SU-DHL-6 (cell line): Measurements from ENCODE around the gene PDE1C.

Source experiments
- H2AFZ ChIP-seq: fragments of 200-600 bp; sonication (generic); 2 replicates; pipeline ENCODE4 v1.6.1; 2014; ENCODE audit warnings: low read depth, mild to moderate bottlenecking, moderate library complexity, mixed read lengths, antibody characterized with exemption, low read length; ENCODE audit not compliant: severe bottlenecking
- H3F3A ChIP-seq: fragments of 200-600 bp; shearing (Covaris generic); 2 replicates; pipeline ENCODE4 v1.6.0; 2016; ENCODE audit warnings: antibody characterized with exemption, mild to moderate bottlenecking; ENCODE audit not compliant: insufficient read depth
- H3K27ac ChIP-seq: fragments of 200-600 bp; sonication (generic); 2 replicates; pipeline ENCODE4 v1.5.1; 2016; ENCODE audit warnings: low read depth, mild to moderate bottlenecking, low read length, moderate library complexity, mixed read lengths
- H3K27me3 ChIP-seq: fragments of 200-600 bp; sonication (generic), shearing (Covaris generic); 2 replicates; pipeline ENCODE4 v1.6.0; 2014; ENCODE audit warnings: mild to moderate bottlenecking, low read length
- H3K36me3 ChIP-seq: fragments of 200-600 bp; sonication (generic); 2 replicates; pipeline ENCODE4 v1.6.1; 2014; ENCODE audit warnings: mild to moderate bottlenecking, low read length, mixed read lengths
- H3K4me2 ChIP-seq: fragments of 300-600, 200-600 bp; shearing (Covaris generic), sonication (generic); 2 replicates; pipeline ENCODE4 v1.6.0; 2014; ENCODE audit warnings: low read length, low read depth, mild to moderate bottlenecking; ENCODE audit not compliant: poor library complexity, severe bottlenecking
- H3K4me3 ChIP-seq: fragments of 200-600 bp; sonication (generic); 2 replicates; pipeline ENCODE4 v1.5.1; 2014; ENCODE audit warnings: antibody characterized with exemption, low read length, mild to moderate bottlenecking, mixed read lengths; ENCODE audit not compliant: insufficient read depth, poor library complexity, severe bottlenecking
- H3K79me2 ChIP-seq: fragments of 200-600 bp; sonication (generic); 2 replicates; pipeline ENCODE4 v1.6.1; 2014; ENCODE audit warnings: mild to moderate bottlenecking, low read length, moderate library complexity; ENCODE audit not compliant: insufficient read depth
- H3K9ac ChIP-seq: fragments of 200-600 bp; sonication (generic); 2 replicates; pipeline ENCODE4 v1.7.0; 2014; ENCODE audit warnings: mild to moderate bottlenecking, low read length
- H3K9me2 ChIP-seq: fragments of 200-600 bp; sonication (generic); replicated peaks from 2 replicates; pipeline ENCODE4 v1.6.1; 2014; ENCODE audit warnings: low read length; ENCODE audit not compliant: insufficient read depth
- H3K9me3 ChIP-seq: fragments of 200-600 bp; sonication (generic); 2 replicates; pipeline ENCODE4 v1.6.1; 2014; ENCODE audit warnings: low read length, mixed read lengths; ENCODE audit not compliant: insufficient read depth
- H4K20me1 ChIP-seq: fragments of 200-600 bp; sonication (generic); 2 replicates; pipeline ENCODE4 v1.6.1; 2014; ENCODE audit warnings: low read depth, mild to moderate bottlenecking, antibody characterized with exemption, low read length, moderate library complexity, mixed read lengths
- CTCF ChIP-seq: fragments of 200-600 bp; sonication (generic); IDR thresholded peaks from one replicate; pipeline ENCODE4 v1.5.1; 2017; ENCODE audit warnings: antibody characterized with exemption, mild to moderate bottlenecking, low read length, moderate library complexity; ENCODE audit not compliant: insufficient read depth, poor library complexity, severe bottlenecking
- EZH2phosphoT487 ChIP-seq: fragments of 200-600 bp; sonication (generic), shearing (Covaris generic); conservative IDR thresholded peaks from 2 replicates; pipeline ENCODE4 v1.6.1; 2018; ENCODE audit warnings: mild to moderate bottlenecking, antibody characterized with exemption, low read length, moderate library complexity, mixed read lengths

PDE1C gene

DNA sequence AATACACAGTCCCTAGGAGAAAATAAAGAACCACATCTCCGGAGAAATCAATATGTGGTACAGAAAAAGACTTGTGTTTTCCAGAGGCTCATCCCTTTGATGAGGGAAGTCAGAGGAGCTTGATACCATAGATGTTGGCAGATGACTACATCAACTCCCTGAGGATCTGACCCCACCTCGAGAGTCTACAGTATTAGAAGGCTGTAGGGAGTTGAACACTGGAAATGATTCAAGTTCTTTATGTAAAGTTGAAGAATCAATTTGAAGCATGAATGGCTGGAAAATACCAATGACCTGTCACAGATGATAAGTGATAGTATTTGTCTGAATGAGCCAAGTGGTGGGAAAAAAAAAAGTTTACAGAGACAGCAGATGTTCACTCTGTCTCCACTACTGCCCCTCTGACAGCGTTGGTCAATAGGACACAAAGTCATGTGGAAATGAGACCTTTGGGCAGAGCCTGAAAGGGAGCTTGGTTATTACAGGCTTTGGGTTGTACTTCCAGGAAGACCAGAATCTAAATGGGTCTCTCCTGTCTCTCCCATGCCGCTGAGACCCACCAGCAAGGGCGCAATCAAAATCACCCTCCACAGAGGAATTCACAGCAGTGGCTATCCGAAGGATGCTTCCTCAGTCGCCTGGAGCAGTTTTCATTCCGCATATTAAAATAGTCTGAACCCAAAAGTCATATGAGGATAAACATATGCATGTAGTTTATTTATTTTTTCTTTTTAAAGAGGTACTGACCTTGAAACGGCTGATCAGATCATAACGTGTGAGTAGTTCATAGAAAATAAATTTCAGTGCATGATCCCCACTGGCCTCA, 197.4 kb downstream of the PDE1C start:
- TF ChIP-seq CTCF, result no peak
- TF ChIP-seq EZH2phosphoT487, result no peak
- no peak overlapping the region for H3K4me2 ChIP-seq
- H3F3A ChIP-seq, result no peaks in the 10 kb centered on the region
- no peaks in the 10 kb centered on the region for H3K9me2 ChIP-seq
- H4K20me1 ChIP-seq, result no peaks in the 10 kb centered on the region
- no peak overlapping the region for H2AFZ ChIP-seq
- H3K4me3 ChIP-seq, result no peak overlapping the region
- H3K79me2 ChIP-seq, result no peaks in the 10 kb centered on the region
- H3K36me3 ChIP-seq, result no peaks in the 10 kb centered on the region
- no peak overlapping the region for H3K9ac ChIP-seq
- no peaks in the 10 kb centered on the region for H3K9me3 ChIP-seq
- no peaks in the 10 kb centered on the region for H3K27me3 ChIP-seq
- no peak overlapping the region for H3K27ac ChIP-seq

- H3K9ac ChIP-seq, result no peak overlapping the region
- no peak overlapping the region for H3K4me3 ChIP-seq
- no peak overlapping the region for H2AFZ ChIP-seq
- H3K9me2 ChIP-seq, result no peaks in the 10 kb centered on the region
- no peaks in the 10 kb centered on the region for H3K9me3 ChIP-seq
- H3K4me2 ChIP-seq, result no peak overlapping the region
- H4K20me1 ChIP-seq, result no peaks in the 10 kb centered on the region
- no peaks in the 10 kb centered on the region for H3K36me3 ChIP-seq
- no peaks in the 10 kb centered on the region for H3K79me2 ChIP-seq
- H3F3A ChIP-seq, result no peaks in the 10 kb centered on the region
- TF ChIP-seq EZH2phosphoT487, result no peak
- no peak for TF ChIP-seq CTCF
- no peaks in the 10 kb centered on the region for H3K27me3 ChIP-seq
- no peak overlapping the region for H3K27ac ChIP-seq
Observed at GRCh38 chr7:31864646-31865045, 205.6 kb downstream of the PDE1C start.

- Histone ChIP-seq H3K4me2 (no peak overlapping the region), H4K20me1 (no peaks in the 10 kb centered on the region), H3F3A (no peaks in the 10 kb centered on the region), H3K27me3 (no peaks in the 10 kb centered on the region), H3K27ac (no peak overlapping the region), H3K4me3 (no peak overlapping the region), H3K79me2 (no peaks in the 10 kb centered on the region), H3K9me3 (no peaks in the 10 kb centered on the region), H3K9ac (no peak overlapping the region), H3K9me2 (no peaks in the 10 kb centered on the region), H3K36me3 (no peaks in the 10 kb centered on the region), H2AFZ (no peak overlapping the region)
- TF ChIP-seq EZH2phosphoT487 (no peak), CTCF (no peak)
Observed at GRCh38 chr7:31860925-31861324, 209.3 kb downstream of the PDE1C start.
